ENCODE data around the gene IFT172.
"Not testable (repeated sequence)": the region's sequence is repeated elsewhere in the genome, so short reads cannot be mapped to it uniquely, and the experiment has no call there.

The IFT172 gene

GRCh38 chr2:27428978-27429541, 60.5 kb downstream of the IFT172 start:
- H3K9me3 ChIP-seq (ENCODE audit: control insufficient read depth in 1 of 2, low read length in 2 of 2), result no peaks in the 10 kb centered on the region
- peak overlapping the region; percentile 92 to 94 for H3K4me3 ChIP-seq (ENCODE audit: low read depth in 1 of 2, low read length in 2 of 2)
- H3K27ac ChIP-seq (ENCODE audit: low read depth, low read length), result peak overlapping the region; percentile 97
- peak overlapping the region; percentile 94 to 98 for H3K9ac ChIP-seq (ENCODE audit: low read depth in 1 of 2, low read length in 2 of 2)
- peaks cover 11 to 12% of the 10 kb centered on the region in 2 donors for H3K36me3 ChIP-seq (ENCODE audit: control insufficient read depth in 1 of 2, insufficient read depth in 2 of 2, low read length in 2 of 2)
- H3K4me1 ChIP-seq (ENCODE audit: control insufficient read depth in 1 of 2, insufficient read depth in 2 of 2, low read length in 2 of 2), result peaks cover 17 to 19% of the 10 kb centered on the region in 2 donors
- H3K27me3 ChIP-seq (ENCODE audit: control insufficient read depth in 1 of 2, insufficient read depth in 2 of 2, low read length in 2 of 2), result no peaks in the 10 kb centered on the region

DNA sequence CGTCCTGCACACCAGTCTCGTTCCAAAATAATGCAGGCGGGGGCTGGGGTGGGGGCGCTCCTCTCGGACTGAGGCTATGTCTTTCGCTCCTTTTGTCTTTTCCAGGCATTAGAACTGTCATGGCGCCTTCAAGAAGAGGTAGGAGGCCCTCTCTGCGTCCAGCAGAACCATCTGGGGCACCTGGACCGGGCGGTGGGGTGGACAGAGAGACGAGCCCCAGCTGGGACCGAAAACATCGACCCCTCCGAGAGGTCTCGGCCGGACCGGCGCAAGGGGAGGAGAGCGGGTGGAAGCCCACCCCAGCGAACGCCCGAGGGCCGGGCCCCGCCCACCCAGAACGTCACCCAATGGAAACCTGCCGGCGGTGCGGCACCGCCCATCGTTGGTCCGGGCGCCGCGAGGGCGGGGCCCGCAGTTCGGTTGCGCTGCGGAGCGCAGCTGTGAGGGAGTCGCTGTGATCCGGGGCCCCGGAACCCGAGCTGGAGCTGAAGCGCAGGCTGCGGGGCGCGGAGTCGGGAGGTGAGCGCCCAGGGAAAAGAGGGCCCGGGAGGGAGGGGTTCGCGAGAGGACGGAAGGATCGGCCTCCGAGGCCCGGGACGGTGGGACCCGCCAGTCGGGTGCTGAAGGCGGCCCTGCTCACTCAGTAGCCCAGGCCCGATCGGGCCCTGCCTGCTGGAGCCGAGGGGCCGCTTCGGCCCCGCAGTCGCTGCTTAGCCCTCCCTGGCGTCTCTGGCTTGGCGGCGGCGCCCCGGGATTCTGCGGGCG, 61.1 kb downstream of the IFT172 start, which contains the start of gene NRBP1:
Gene NRBP1 (plus strand): TSS at position 419 of the 765 bp plus-strand sequence. CDS start 4,643 bp downstream, outside the sequence.
- H3K36me3 ChIP-seq (ENCODE audit: control insufficient read depth in 1 of 2, insufficient read depth in 2 of 2, low read length in 2 of 2), result peaks cover 4 to 5% of the 10 kb centered on the region in 2 donors
- peak within 1 kb of the TSS; percentile 94 to 98 for H3K9ac ChIP-seq (ENCODE audit: low read depth in 1 of 2, low read length in 2 of 2)

GRCh38 chr2:27427863-27428212, 61.7 kb downstream of the IFT172 start:
- Histone ChIP-seq H3K36me3 (ENCODE audit: control insufficient read depth in 1 of 2, insufficient read depth in 2 of 2, low read length in 2 of 2) (no peaks in the 10 kb centered on the region), H3K4me1 (ENCODE audit: control insufficient read depth in 1 of 2, insufficient read depth in 2 of 2, low read length in 2 of 2) (peaks cover 17 to 19% of the 10 kb centered on the region in 2 donors), H3K4me3 (ENCODE audit: low read depth in 1 of 2, low read length in 2 of 2) (peak overlapping the region; percentile 92 to 94), H3K27me3 (ENCODE audit: control insufficient read depth in 1 of 2, insufficient read depth in 2 of 2, low read length in 2 of 2) (no peaks in the 10 kb centered on the region), H3K9ac (ENCODE audit: low read depth in 1 of 2, low read length in 2 of 2) (peak overlapping the region; percentile 85 to 94), H3K27ac (ENCODE audit: low read depth, low read length) (peak overlapping the region; percentile 97), H3K9me3 (ENCODE audit: control insufficient read depth in 1 of 2, low read length in 2 of 2) (no peaks in the 10 kb centered on the region)

More for the DNA sequence above, 61.1 kb downstream of the IFT172 start, which contains the start of gene NRBP1:
- H3K27me3 ChIP-seq (ENCODE audit: control insufficient read depth in 1 of 2, insufficient read depth in 2 of 2, low read length in 2 of 2), result no peaks in the 10 kb centered on the region
- H3K4me3 ChIP-seq (ENCODE audit: low read depth in 1 of 2, low read length in 2 of 2), result peak within 1 kb of the TSS; percentile 92 to 94
- no peaks in the 10 kb centered on the region for H3K9me3 ChIP-seq (ENCODE audit: control insufficient read depth in 1 of 2, low read length in 2 of 2)
- H3K27ac ChIP-seq (ENCODE audit: low read depth, low read length), result peak within 1 kb of the TSS; percentile 97
- H3K4me1 ChIP-seq (ENCODE audit: control insufficient read depth in 1 of 2, insufficient read depth in 2 of 2, low read length in 2 of 2), result peaks cover 17 to 19% of the 10 kb centered on the region in 2 donors

DNA sequence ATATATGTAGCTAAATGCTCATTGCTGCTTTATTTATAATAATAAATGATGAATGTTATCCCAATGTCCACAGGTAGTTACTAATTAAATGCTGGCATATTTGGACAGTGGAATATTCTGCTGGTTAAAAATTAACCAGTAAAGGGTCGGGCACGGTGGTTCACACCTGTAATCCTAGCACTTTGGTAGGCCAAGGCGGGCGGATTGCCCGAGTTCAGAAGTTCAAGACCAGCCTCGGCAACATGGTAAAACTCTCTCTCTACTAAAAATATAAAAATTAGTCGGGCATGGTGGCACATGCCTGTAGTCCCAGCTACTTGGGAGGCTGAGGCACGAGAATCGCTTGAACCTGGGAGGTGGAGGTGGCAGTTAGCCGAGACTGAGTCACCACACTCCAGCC, 64.5 kb downstream of the IFT172 start:
- not testable (repeated sequence) for H3K27me3 ChIP-seq (ENCODE audit: control insufficient read depth in 1 of 2, insufficient read depth in 2 of 2, low read length in 2 of 2)

DNA sequence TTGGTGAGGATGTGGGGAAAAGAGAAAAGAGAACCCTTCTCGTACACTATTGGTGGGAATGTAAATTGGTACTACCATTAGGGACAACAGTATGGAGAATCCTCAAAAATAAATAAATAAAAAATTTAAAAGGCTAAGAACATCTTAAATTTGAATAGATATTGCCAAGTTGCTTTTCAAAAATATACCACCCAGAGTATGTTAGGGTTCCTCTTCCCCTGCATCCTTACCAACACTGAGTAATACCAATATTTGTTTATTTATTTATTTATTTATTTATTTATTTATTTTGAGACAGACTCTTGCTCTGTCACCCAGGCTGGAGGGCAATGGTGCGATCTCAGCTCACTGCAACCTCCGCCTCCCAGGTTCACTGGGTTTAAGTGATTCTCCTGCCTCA, 66.6 kb downstream of the IFT172 start:
- H3K36me3 ChIP-seq (ENCODE audit: control insufficient read depth in 1 of 2, insufficient read depth in 2 of 2, low read length in 2 of 2), result no peaks in the 10 kb centered on the region
- H3K4me1 ChIP-seq (ENCODE audit: control insufficient read depth in 1 of 2, insufficient read depth in 2 of 2, low read length in 2 of 2), result peaks cover 0 to 5% of the 10 kb centered on the region in 2 donors
- H3K9ac ChIP-seq (ENCODE audit: low read depth in 1 of 2, low read length in 2 of 2), result no peak overlapping the region
- no peaks in the 10 kb centered on the region for H3K27me3 ChIP-seq (ENCODE audit: control insufficient read depth in 1 of 2, insufficient read depth in 2 of 2, low read length in 2 of 2)
- no peaks in the 10 kb centered on the region for H3K9me3 ChIP-seq (ENCODE audit: control insufficient read depth in 1 of 2, low read length in 2 of 2)
- no peak overlapping the region for H3K4me3 ChIP-seq (ENCODE audit: low read depth in 1 of 2, low read length in 2 of 2)
- H3K27ac ChIP-seq (ENCODE audit: low read depth, low read length), result no peak overlapping the region

More for the DNA sequence above, 64.5 kb downstream of the IFT172 start:
- H3K4me1 ChIP-seq (ENCODE audit: control insufficient read depth in 1 of 2, insufficient read depth in 2 of 2, low read length in 2 of 2); H3K9me3 ChIP-seq (ENCODE audit: control insufficient read depth in 1 of 2, low read length in 2 of 2); H3K4me3 ChIP-seq (ENCODE audit: low read depth in 1 of 2, low read length in 2 of 2); H3K27ac ChIP-seq (ENCODE audit: low read depth, low read length); H3K36me3 ChIP-seq (ENCODE audit: control insufficient read depth in 1 of 2, insufficient read depth in 2 of 2, low read length in 2 of 2); H3K9ac ChIP-seq (ENCODE audit: low read depth in 1 of 2, low read length in 2 of 2): not testable (repeated sequence)

DNA sequence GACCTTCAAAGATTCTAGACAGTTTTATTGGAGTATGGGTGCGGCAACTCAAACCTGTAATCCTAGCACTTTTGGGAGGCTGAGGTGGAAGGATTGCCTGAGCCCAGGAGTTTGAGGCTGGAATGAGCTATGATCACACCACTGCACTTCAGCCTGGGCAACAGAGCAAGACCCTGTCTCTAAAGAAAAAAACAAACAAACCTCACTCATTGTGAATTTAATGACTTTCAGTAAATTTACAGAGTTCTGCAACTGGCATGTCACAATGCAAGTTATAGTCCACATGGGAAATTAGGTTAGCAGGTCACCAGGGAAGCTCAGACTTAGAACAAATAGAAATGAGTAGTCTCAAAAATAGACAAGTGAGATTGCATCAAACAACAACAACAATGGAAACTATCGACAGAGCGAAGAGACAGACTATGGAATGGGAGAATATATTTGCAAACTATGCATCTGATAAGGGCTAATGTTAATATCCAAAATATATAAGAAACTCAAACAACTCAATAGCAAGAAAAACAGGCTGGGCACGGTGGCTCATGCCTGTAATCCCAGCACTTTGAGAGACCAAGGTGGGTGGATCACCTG, 67.8 kb downstream of the IFT172 start:
- H3K27ac ChIP-seq (ENCODE audit: low read depth, low read length), result no peak overlapping the region
- H3K9ac ChIP-seq (ENCODE audit: low read depth in 1 of 2, low read length in 2 of 2), result no peak overlapping the region
- no peak overlapping the region for H3K4me3 ChIP-seq (ENCODE audit: low read depth in 1 of 2, low read length in 2 of 2)
- no peaks in the 10 kb centered on the region for H3K4me1 ChIP-seq (ENCODE audit: control insufficient read depth in 1 of 2, insufficient read depth in 2 of 2, low read length in 2 of 2)
- H3K36me3 ChIP-seq (ENCODE audit: control insufficient read depth in 1 of 2, insufficient read depth in 2 of 2, low read length in 2 of 2), result no peaks in the 10 kb centered on the region
- H3K27me3 ChIP-seq (ENCODE audit: control insufficient read depth in 1 of 2, insufficient read depth in 2 of 2, low read length in 2 of 2), result no peaks in the 10 kb centered on the region
- H3K9me3 ChIP-seq (ENCODE audit: control insufficient read depth in 1 of 2, low read length in 2 of 2), result no peaks in the 10 kb centered on the region

- H3K27me3 ChIP-seq (ENCODE audit: control insufficient read depth in 1 of 2, insufficient read depth in 2 of 2, low read length in 2 of 2), result no peaks in the 10 kb centered on the region
- H3K9ac ChIP-seq (ENCODE audit: low read depth in 1 of 2, low read length in 2 of 2), result no peak overlapping the region
- H3K4me1 ChIP-seq (ENCODE audit: control insufficient read depth in 1 of 2, insufficient read depth in 2 of 2, low read length in 2 of 2), result no peaks in the 10 kb centered on the region
- no peaks in the 10 kb centered on the region for H3K36me3 ChIP-seq (ENCODE audit: control insufficient read depth in 1 of 2, insufficient read depth in 2 of 2, low read length in 2 of 2)
- H3K27ac ChIP-seq (ENCODE audit: low read depth, low read length), result no peak overlapping the region
- H3K4me3 ChIP-seq (ENCODE audit: low read depth in 1 of 2, low read length in 2 of 2), result no peak overlapping the region
- no peaks in the 10 kb centered on the region for H3K9me3 ChIP-seq (ENCODE audit: control insufficient read depth in 1 of 2, low read length in 2 of 2)
These were observed 68.5 kb downstream of the IFT172 start for GRCh38 chr2:27420996-27421395.

GRCh38 chr2:27416151-27416550, 73.4 kb downstream of the IFT172 start:
- H3K4me3 ChIP-seq (ENCODE audit: low read depth in 1 of 2, low read length in 2 of 2), result no peak overlapping the region
- H3K9me3 ChIP-seq (ENCODE audit: control insufficient read depth in 1 of 2, low read length in 2 of 2), result no peaks in the 10 kb centered on the region
- no peak overlapping the region for H3K27ac ChIP-seq (ENCODE audit: low read depth, low read length)
- no peaks in the 10 kb centered on the region for H3K36me3 ChIP-seq (ENCODE audit: control insufficient read depth in 1 of 2, insufficient read depth in 2 of 2, low read length in 2 of 2)
- no peaks in the 10 kb centered on the region for H3K27me3 ChIP-seq (ENCODE audit: control insufficient read depth in 1 of 2, insufficient read depth in 2 of 2, low read length in 2 of 2)
- H3K9ac ChIP-seq (ENCODE audit: low read depth in 1 of 2, low read length in 2 of 2), result no peak overlapping the region
- no peaks in the 10 kb centered on the region for H3K4me1 ChIP-seq (ENCODE audit: control insufficient read depth in 1 of 2, insufficient read depth in 2 of 2, low read length in 2 of 2)

DNA sequence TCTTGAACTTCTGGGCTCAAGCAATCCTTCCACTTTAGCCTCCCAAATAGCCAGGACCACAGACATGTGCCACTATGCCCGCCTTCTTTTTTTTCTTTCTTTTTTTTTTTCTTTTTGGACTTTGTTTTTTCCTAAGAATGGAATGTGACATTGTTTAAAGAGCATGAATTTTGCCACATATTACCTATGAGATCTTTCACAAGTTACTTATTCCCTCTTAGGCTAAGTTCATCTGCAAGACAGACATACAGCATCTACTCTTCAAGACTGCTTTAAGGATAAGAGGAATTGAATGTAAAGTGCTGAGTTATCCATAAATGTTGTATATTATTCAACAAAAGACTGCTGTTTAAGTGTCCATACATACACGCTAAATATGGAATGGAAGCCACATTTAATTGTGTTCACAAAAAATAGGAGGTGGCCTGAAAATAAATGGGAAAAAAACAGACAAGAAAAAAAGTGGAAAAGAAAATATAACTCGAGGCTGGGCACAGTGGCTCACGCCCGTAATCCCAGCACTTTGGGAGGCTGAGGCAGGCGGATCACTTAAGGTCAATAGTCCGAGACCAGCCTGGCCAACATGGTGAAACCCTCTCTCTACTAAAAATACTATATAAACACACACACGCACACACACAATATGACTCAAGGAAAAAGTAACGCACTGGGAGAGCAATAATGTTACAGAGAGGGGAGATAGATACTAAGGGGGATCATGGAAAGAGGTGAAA, 77.0 kb downstream of the IFT172 start:
- Histone ChIP-seq H3K27ac (ENCODE audit: low read depth, low read length) (no peak overlapping the region), H3K36me3 (ENCODE audit: control insufficient read depth in 1 of 2, insufficient read depth in 2 of 2, low read length in 2 of 2) (no peaks in the 10 kb centered on the region), H3K9ac (ENCODE audit: low read depth in 1 of 2, low read length in 2 of 2) (no peak overlapping the region), H3K4me1 (ENCODE audit: control insufficient read depth in 1 of 2, insufficient read depth in 2 of 2, low read length in 2 of 2) (peaks cover 5 to 13% of the 10 kb centered on the region in 2 donors), H3K9me3 (ENCODE audit: control insufficient read depth in 1 of 2, low read length in 2 of 2) (no peaks in the 10 kb centered on the region), H3K4me3 (ENCODE audit: low read depth in 1 of 2, low read length in 2 of 2) (no peak overlapping the region), H3K27me3 (ENCODE audit: control insufficient read depth in 1 of 2, insufficient read depth in 2 of 2, low read length in 2 of 2) (no peaks in the 10 kb centered on the region)
